DMS 273 (cell line): ENCODE results near the gene PRKCG.

Experiments
- DNase-seq: peaks from one replicate; lab custom pipeline; 2025; ENCODE audit not compliant: unreplicated experiment; lab: John Stamatoyannopoulos, UW

The PRKCG gene

DNA sequence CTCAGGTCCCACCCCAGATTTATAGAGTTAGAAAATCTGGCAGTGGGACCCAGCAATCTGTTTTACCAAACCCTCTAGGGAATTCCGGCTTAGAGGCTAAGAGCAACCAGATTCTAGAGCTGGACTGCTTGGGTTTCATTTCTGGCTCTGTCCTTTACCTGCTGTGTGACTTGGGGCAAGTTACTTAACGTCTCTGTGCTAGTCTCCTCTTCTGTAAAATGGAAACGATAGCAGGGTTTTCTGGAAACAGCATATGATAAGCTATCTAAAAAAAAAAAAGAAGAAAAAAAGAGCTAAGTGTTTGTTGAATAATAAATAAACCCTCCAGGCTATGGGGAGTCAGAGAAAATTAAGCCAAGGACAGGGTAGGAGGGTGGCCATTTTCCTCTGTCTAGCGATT, 15.5 kb downstream of the PRKCG start:
- no peak for DNase-seq

DNA sequence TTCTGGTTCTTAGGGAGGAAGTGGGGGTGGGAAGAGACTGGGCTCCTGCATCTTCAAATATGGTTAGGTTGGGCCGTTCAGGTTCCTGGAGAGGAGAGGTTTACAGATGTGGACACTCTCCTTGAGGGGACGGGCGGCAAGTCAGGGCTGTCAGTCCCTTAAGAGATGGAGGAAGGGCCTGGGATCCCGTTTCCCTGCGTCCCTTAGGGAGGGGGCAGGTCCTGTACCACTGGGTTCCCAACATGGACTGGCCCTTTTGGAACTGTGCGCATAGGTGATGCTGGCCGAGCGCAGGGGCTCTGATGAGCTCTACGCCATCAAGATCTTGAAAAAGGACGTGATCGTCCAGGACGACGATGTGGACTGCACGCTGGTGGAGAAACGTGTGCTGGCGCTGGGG, 16.2 kb downstream of the PRKCG start:
- no peak for DNase-seq

DNA sequence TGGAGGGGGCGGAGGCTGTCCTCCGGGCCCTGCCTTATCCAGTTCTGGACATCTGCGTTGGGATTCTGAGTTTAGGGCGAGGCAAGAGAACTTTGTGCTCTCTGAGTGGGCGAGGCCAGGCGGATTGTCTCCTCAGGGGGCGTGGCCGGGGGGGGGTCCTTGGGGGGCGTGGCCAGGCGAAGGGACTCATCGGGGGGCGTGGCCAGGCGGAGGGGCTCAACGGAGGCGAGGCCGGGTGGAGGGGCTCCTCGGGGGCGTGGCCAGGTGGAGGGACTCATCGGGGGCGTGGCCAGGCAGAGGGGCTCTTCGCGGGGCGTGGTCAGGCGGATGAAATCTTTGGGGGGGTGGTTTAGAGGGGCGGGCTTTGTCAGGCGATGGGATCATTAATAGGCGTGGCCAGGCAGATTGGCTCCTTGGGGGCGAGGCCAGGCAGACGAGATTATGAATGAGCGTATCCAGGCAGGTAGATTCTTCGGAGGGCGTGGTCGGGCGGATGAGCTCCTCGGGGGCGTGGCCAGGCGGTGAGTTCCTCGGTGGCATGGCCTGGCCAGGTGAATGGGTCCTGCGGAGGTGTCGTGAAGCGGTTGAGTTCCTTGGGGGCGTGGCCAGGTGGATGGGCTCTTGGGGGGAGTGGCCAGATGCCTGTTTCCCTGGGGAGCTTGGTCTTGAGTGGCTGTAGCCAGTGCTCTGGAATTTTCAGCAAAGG, 16.8 kb downstream of the PRKCG start:
- no peak for DNase-seq

DNA sequence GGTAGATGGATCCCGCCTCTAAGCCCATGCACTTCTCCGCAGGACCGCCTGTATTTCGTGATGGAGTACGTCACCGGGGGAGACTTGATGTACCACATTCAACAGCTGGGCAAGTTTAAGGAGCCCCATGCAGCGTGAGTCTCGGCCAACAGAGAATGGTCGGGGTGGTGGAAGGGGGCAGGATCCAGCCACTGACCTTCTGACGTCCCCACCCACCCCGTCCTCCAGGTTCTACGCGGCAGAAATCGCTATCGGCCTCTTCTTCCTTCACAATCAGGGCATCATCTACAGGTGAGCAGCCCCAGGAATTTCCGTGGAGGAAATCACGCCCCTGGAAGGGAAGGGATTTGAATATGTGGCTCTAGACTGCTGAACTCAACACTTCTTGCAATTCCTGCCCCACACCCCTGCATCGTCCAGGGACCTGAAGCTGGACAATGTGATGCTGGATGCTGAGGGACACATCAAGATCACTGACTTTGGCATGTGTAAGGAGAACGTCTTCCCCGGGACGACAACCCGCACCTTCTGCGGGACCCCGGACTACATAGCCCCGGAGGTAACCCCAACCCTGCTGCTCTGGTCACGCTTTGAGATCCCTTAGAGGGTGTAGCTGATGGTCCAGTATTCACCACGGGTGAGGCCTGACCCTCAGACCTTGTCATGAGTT, 18.3 kb downstream of the PRKCG start:
- DNase-seq: no peak

DNA sequence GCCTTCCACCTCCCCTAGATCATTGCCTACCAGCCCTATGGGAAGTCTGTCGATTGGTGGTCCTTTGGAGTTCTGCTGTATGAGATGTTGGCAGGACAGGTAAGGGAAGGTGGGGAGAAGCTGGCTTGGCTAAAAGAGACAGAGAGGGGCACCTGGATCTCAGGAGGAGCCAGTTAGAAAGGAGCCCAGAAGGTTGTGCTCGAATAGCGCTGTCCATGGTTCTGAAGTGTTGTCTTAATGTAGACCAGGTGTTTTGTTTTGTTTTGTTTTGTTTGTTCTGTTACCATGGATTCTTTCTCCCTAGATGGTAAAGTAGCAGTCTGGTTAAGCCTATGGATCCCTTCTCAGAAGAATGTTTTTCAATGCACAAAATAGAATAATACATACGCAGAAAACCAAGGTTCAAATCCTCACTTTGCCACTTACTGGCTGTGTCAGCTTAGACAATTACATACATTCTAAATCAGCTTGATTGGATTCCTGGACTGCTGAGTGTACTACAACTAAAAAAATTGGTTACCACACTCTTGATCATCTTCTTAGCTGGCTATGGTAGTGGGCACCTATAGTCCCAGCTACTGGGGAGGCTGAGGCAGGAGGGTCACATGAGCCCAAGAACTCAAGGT, 21.2 kb downstream of the PRKCG start:
- DNase-seq: peak; percentile 28

DNA sequence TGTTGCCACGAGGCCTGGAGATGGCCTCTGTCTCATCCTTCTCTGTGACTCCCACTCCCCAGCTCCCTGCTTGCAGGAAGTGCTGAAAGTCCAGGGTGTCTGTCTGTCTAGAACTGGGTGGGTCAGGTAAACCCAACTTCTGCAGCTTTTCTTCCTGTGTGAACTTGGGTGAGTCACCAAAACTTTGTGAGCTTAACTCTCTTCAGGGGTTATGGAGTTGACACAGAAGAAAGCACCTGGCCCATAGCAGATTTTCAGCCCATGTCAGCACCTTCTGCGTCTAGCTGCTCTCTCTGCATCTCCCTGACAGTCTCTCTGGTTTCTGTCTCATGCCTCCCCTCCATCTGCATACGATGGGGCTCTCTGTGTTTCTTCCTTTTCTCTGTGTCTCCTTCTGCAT, 22.9 kb downstream of the PRKCG start:
- no peak for DNase-seq

DNA sequence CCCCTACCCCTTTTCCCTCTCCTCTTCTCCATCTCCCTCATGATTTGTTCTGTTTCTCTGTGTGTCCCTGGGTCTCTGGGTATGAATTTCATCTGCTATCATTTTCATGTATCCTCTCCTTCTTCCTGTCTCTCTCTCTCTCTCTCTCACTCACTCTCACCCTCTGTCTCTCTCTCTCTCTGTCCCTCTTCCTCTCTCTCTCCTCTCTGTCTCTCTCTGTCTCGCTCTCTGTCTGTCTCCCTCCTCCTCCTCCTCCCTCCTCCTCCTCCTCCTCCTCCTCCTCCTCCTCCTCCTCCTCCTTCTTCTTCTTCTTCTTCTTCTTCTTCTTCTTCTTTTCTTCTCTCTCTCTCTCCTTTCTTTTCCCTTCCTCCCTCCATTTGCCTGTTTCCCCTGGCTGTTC, 23.8 kb downstream of the PRKCG start:
- DNase-seq: no peak

DNA sequence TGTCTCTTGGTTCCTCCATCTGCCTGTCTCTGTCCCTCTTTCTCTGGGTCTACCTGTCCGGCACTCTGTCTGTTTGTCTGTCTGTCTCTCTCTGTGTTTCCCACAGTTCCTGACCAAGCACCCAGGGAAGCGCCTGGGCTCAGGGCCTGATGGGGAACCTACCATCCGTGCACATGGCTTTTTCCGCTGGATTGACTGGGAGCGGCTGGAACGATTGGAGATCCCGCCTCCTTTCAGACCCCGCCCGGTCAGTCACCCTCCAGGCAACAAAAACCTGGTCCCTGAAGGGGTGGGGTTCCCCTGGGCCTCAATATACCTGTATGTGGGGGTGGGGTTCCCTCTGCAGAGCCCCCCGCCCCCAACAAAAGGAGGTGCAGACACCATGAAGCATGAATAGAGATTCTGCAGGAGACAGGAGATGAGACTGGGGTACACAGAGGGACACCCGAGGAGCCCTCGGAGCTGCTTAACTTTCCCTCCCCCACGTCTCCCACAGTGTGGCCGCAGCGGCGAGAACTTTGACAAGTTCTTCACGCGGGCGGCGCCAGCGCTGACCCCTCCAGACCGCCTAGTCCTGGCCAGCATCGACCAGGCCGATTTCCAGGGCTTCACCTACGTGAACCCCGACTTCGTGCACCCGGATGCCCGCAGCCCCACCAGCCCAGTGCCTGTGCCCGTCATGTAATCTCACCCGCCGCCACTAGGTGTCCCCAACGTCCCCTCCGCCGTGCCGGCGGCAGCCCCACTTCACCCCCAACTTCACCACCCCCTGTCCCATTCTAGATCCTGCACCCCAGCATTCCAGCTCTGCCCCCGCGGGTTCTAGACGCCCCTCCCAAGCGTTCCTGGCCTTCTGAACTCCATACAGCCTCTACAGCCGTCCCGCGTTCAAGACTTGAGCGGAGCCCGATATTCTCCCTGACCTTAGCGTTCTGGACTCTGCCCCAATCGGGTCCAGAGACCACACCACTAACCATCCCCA, 24.5 kb downstream of the PRKCG start:
- DNase-seq: peak; percentile 49

DNA sequence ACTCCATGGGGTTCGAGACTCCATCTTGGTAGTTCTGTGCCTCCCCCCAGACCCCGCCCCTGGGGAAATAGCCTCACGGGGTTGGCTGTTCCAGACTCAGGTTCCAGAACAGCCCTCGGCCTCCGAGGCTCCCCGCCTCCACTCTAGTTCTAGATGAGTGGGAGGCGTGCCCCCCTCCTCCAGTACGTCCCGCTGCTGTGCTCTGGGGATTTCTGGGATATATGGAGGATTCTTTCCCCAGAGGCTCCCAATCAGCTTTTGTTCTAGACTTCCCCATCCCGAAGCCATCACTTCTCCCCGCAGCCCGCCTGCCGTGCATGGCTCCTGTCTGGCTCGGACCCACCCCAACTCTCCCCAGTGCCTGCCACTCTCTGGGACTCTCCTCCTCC, 25.2 kb downstream of the PRKCG start:
- no peak for DNase-seq

DNA sequence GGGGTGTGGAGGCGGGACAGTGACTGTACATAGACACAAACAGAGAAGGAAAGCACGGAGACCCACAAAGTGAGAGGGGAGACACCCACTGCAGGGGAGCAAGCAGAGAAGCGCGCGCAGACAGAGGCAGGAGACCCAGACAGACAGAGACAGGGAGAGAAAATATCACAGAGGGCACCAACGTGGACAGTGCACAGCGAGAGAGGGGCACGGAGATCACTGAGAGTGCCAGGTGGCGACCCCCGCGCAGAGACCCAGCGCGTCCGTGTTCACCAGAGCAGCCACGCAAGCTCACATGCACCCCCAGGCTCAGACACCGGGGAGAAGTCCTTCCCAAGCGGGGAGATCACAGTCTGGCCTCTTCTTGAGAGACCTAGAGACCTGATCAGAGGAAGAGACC, 25.7 kb downstream of the PRKCG start:
- DNase-seq: no peak

DNA sequence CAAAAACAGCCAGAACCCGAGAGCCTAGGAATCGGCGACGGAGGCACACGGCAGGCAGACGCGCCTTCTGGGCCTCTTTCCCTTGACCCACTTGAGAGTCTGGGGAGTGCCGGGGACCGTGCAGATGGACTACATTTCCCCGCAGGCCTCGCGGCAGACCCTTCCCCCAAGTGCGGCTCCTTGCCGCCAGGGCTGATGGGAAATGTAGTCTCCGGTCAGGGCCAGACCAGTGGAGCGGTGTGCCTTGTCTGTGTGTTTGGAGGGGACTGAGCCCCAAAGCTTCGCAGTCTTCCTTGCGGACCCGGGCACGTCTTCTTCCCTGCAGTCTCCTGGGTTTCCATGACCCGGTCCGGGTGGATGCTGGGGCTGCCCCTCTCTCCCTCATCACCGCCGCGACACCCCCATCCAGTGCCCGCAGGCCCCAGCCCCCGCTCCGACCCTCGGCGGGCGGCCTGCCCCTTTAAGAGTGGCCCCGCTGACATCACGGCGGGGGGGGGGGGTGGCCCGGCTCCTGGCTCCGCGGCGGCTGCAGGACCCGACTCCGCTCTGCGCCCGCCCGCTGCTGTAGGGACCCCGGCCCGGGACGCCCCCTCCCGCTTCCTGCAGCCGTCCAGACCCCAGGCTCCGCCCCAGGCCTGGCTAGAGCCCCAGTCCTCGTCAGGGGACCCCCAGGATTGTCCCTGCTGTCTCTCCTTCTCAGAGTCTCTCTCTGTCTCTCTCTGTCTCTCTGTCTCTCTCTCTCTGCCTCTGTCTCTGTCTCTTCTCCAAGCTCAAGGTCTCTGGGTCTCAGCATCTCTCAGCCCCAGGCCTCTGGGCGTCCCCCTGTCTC, 26.3 kb downstream of the PRKCG start:
- peak; percentile 56 for DNase-seq

DNA sequence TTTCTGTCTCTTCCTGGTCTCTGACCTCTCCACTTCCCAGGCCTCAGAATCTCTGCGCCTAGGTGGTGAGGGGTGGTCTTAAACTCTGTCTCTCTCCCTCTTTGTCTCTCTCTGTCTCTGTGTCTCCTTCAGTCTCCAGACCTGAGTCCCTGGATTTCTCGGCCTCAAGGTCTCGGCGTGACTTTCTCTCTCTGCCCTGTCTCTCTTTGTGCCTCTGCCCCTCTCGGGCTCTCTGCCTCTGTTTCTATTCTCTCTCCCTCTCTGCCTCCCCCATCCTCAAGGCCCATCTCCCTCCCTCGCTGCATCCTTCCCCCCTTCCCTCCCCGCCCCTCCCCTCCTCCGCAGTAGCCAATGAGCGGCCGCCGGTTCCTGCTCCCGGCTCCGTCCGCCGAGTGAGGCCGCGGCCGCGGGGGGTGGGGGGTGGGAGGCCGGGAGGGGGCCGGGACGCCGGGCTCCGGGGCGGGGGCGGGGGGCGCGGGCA, 27.0 kb downstream of the PRKCG start, which contains the start of gene CACNG7:
Gene CACNG7, plus strand, starts transcription at position 344 of the 481 bp plus-strand sequence. CDS start 3,554 bp downstream, outside the sequence.
- no peak for DNase-seq

DNA sequence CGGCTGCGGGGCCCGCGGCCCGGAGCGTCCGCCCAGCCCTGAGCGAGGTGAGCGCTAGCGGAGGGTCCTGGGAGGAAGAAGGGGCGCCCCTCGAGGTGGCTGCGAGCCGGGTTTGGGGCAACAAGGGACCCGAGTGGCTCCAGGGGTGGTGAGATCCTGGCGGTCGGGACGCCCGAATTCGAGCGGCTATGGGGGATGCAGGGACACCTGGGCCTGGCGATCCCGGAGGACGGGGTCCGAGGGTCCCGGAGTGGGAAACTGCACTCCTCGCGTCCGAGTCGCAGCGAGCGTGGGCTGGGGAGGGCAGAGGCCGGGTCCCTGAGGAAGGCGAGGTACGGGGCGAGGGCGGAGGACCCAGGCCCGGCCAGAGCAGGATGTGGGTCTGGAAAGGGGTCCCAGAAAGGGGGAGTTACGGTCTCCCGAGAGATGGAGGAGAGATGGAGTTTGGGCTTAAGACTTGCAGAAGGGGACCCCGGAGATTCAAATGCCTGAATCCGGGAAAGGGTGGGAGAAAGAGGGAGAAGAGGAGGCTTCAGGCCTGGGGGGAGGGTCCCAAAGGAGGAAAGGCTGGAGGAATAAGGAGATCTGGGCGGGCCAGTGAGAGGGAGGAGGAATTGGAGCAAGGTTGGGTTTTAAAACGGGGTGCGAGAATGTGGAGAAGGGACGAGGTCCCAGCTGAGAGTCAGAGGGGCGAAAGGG, 27.6 kb downstream of the PRKCG start:
- no peak for DNase-seq

DNA sequence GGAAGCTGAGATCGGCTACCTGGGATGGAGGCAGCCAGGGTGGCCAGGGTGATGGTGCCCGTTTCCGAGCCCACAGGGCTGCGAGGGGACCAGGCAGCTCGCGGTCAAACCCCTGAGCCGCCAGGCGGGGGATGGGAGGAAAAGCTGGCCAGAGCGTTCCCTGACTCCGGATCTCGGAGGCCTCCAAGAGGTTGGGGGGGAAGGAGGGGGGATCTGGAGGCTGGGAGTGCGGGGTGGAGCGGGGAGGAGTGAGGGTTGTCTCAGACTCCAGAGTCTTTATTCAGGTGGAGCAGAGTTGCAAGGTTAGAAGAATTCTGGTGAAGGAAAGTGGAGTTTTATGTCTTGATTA, 28.1 kb downstream of the PRKCG start:
- no peak for DNase-seq

DNA sequence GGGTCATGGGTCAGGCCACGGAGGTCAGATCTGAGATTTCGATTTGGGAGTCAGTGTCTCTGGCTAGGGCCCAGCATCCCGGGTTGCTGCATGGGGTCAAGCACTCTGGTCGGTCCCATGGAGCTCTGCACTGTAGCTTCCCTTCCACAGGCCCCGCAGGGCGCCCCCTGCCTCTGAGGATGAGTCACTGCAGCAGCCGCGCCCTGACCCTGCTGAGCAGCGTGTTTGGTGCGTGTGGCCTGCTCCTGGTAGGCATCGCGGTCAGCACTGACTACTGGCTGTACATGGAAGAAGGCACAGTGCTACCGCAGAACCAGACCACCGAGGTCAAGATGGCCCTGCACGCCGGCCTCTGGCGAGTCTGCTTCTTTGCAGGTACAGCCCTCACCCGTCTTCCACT, 30.7 kb downstream of the PRKCG start:
- DNase-seq: no peak

DNA sequence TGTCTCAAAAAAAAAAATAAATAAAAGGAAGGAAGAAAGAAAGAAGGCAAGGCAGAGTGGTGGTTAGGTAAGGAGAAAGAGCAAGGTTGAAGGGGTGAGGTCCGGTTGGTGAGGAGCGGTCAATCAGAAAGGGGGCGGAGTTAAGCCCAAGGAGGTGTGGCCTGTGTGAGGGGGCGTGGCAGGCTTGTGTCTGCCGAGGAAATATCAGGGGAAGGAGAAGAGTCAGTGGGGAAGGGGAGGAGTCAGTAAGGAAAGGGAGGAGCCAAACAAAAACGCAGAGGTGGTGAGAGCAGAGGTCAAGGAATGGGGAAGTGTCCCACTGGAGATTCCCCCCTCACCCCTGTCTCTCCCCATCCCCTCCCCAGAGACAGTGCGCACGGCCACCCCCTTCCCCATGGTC, 33.0 kb downstream of the PRKCG start:
- DNase-seq: no peak

DNA sequence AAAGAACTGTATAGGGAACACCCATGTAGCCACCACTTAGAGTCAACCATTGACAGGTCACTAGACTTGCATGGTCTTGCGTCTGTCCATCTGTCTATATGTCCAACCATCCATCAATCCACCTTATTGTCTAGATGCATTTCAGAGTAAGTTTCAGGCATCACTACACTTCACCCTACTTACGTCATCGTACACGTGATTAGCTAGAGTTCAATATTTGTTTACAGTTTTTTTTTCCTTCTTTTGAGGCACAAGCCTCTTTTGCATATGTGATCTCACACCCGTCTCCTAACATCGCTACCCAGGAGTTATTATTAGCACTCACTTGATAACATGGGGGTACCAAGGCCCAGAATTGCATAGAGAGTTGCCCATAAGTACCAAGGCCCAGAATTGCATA, 34.0 kb downstream of the PRKCG start:
- no peak for DNase-seq

DNA sequence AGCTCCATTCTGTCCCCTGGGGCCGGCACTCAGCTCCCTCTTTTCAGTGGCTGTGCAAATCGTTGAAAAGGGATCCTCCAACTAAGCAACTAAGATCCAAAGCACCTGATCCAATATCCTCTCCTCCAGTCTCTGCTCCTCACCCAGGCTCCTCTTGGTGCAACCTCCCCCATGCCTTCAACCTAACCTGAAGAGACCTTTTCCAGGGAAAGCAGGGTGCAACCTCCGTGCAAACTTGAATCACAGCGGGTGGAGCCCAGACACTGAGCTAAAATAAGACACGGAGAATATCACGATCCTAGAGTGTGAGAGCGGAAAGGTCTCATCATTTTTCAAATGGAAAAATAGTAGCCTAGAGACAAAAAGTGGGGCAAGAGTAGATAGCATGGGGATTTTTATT, 35.4 kb downstream of the PRKCG start:
- DNase-seq: no peak

DNA sequence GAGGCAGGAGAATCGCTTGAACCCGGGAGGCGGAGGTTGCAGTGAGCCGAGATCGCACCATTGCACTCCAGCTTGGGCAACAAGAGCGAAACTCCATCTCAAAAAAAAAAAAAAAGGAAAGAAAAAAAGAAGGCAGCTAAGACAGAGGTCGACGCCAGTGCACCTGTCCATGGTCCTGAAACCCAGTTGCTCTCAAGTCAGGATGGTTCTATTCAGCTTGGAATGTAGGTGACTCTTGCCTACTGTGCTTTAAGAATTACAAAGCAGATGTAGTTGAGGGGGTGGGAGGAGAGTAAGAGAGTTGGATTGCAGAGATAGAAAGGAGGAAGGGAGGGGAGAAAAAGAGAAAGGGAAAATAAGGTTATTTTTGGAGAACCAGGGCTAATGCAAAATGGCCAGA, 45.7 kb downstream of the PRKCG start:
- DNase-seq: peak; percentile 33

DNA sequence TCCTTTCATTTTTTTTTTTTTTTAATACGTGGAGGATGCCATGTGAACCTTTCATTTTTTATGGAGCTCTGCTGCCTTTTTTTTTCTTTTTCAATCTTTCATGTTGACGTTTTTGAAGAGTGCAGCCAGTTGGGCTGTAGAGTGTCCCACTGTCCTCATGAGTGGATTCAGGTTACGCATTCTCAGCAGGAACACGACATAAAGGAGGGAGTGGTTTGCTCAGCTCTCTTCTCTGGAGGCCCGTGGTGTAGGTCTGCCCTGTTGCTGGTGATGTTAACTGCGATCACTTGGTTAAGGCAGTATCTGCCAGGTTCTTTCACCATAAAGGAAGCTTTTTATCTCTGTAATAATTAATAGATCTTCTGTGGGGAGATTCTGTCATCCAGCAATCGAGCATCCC, 54.0 kb downstream of the PRKCG start:
- DNase-seq: no peak
